NOMO-1 (cell line): Measurements from ENCODE around the gene VILL.
A peak's percentile ranks its signal among the peaks of the same experiment; 100 is the strongest.

Source experiments
- DNase-seq, 2 experiments: peaks; one replicate each; lab custom pipeline; 2025; ENCODE audit not compliant: unreplicated experiment in 2 of 2; lab: John Stamatoyannopoulos, UW

VILL gene

DNA sequence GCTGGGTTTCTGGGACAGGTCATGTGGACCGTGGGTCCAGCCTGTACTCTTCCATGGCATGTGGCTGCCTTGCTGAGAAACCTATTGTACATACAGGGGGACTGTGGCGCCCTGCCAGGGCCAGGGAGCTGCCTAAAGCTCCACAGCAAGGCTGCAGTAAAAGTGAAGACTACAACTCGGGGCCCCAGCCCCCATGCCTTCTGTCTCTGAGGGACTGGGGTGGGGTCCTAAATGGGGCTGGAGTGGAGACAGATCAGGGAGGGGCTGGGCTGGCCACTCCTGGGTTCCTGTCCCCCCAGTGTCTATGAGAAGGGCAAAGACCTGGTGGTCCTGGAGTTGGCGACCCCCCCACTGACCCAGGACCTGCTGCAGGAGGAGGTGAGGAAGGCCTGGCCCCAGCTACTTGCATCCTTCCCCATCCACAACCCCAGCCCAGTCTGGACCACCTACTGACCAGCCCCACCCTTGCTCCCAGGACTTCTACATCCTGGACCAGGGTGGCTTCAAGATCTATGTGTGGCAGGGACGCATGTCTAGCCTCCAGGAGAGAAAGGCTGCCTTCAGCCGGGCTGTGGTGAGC lies 7.3 kb downstream of the VILL start:
- DNase-seq = no peak

DNA sequence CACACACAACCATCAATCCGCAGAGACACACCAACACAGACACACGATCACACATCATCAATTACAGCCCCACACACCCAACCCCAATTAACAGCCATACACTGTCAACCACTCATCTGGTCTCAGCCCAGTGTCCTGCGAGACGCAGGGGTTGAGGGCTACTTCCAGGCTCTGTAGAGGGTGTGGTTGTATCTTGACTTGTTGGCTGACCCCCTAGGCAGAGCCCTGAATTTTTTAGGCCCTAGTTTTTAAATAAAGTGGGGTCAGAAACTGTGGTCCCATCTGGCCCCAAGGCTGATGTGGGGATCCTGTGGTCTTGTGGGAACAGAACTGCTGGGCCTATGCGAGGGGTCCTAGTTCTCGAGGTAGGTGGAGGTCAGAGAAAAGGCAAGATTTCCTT lies 9.2 kb downstream of the VILL start:
- DNase-seq = no peak

DNA sequence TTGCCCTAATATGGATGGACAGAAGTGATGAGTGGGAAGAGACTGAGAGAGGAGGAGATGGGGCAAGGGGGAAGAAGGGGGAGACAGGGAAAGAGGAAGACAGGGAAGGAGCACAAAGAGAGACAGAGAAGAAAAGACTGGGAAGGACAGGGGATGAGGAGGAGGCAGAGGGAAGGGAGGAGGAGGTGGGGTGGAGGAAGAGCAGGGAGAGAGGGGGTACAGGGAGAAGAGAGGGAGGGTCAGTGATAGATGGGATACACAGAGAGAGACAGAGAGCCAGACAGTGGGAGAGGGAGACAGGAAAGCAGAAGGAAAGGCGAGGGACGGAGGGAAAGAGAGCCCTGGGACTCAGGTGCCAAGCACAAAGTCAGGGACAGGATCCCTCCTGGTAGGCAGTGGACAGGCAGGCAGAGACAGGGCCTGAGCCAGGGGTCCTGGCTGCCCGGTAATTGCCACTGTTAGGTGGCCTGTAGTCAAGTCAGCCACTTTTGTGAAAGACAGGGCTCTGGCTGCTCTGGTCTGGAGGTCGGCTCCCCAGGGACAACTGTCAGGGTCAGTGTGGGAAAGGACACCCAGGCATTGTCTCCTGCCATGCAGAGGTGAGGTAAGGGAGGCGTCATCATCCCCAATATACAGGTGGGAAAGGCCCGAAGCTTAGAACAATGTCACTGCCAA lies 9.8 kb downstream of the VILL start:
- no peak for DNase-seq

GRCh38 chr3:38000965-38001455 lies 10.4 kb downstream of the VILL start:
- DNase-seq = no peak

GRCh38 chr3:38001456-38002081 lies 11.0 kb downstream of the VILL start:
- DNase-seq = no peak

DNA sequence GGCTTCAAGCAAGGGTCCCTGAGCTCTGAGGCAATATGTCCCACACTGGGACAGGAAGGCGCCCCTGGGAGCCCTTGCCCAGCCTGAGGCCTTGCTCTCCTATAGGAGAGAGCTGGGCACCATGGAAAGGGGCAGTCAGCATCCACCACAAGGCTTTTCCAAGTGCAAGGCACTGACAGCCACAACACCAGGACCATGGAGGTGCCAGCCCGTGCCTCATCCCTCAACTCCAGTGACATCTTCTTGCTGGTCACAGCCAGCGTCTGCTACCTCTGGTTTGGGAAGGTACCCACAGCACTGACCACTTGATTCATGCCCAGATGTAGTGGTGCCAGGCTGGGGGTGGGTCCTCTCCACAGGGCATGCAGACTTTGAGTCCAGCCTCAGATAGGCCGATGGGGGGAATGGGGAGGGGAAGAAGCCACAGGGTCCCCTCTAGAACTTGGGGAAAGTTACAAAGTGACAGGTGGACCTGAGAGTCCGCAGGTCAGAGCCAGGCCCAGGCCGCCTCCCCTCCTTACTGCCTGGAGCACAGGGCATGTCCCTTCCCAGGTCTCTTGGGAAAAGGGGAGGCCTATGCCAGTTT lies 11.8 kb downstream of the VILL start:
- DNase-seq = no peak

DNA sequence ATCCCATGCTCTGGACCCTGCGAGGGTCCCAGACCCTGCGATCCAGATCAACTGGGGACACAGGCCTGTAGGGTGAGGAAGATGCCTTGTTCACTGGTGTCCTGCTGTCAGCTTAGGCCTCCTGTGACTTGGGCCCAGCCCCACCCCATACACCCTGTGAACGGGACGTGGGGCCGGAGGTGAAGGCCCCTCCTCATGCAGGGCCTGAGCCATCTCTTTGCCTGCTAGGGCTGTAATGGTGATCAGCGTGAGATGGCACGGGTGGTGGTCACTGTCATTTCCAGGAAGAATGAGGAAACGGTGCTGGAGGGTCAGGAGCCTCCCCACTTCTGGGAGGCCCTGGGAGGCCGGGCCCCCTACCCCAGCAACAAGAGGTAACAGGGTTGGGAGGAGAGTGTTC lies 12.4 kb downstream of the VILL start:
- no peak for DNase-seq

DNA sequence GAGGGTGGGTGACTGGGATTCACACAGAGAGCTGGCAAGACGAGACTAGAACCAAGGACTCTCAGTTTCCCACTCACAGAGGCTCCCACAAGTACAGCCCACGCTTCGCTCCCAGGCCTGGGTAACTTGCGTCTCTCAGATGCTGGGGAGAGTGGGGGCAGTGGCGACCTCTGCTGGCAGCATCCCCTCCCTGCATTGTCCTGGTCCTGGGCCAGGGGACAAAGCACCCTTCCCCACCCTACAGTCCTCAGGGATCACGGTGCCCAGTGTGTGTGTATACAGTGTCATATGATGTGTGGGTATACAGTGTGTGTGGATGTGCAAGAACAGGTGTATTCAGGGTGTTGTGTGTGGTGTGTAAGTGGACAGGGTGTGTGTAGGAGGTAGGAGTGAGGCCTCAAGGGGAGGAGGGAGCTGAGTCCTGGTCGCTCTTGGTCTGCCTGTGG lies 12.8 kb downstream of the VILL start:
- peak in 1 of 2 experiments; percentile 10 for DNase-seq

DNA sequence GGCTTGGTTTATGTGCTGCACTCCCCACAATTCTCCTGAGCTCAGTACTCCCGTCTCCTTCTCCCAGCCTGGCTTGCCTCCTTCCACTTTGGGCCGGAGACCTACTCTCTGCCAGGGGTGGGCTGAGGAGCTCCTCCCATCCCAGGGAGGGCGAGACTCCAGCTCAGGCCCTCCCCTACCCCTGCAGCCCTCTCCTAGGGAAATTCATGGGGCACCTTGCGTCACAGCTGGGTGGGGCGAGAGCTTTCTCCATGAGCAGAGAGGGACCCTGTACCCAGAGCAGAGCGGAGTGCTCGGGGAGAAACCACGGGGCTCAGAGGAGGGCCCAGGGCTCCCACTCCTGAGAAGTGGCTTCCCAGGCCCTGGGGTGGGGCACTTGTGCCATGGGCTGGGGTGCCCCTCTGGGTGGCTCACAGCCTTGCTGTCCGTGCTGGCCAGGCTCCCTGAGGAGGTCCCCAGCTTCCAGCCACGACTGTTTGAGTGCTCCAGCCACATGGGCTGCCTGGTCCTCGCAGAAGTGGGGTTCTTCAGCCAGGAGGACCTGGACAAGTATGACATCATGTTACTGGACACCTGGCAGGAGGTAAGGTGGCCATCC lies 13.3 kb downstream of the VILL start:
- no peak for DNase-seq

- DNase-seq = peak in 1 of 2 experiments; percentile 37
Observed at GRCh38 chr3:38004415-38005075, 14.0 kb downstream of the VILL start.

- DNase-seq = no peak
Observed at GRCh38 chr3:38005076-38006020, 14.8 kb downstream of the VILL start.

DNA sequence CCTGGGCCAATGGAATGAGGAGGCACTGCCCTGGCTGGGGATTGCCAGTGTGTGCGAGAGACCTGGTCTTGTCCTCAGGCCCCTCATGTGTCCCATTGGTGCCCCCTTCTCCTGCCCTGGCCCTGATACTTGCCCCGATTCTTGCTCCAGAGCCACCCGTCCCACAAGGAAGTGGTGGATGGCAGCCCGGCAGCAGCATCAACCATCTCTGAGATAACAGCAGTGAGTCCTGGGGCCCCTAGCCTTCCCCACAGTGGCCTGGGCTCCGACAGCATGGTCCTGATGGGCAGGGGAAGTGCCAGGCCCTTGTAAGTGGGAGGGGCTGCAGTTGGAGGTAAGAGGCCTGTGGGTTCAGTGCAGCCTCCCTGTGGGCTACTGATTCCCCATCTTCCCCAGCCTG lies 15.4 kb downstream of the VILL start:
- DNase-seq = no peak

DNA sequence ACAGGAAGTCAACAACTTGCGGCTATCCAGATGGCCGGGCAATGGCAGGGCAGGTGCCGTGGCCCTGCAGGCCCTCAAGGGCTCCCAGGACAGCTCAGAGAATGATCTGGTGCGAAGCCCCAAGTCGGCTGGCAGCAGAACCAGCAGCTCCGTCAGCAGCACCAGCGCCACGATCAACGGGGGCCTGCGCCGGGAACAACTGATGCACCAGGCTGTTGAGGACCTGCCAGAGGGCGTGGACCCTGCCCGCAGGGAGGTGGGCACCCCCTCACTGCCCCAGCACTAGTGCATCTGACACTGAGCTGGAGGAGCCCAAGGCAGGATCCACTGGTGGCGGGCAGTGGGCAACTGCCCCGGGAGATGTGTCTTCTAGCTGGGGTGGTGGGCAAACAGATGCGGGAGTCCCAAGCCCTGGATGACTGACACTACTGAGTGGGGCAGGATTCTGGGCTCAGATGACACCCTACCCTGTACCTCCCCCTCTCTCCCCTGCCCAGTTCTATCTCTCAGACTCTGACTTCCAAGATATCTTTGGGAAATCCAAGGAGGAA lies 15.9 kb downstream of the VILL start:
- no peak for DNase-seq

DNA sequence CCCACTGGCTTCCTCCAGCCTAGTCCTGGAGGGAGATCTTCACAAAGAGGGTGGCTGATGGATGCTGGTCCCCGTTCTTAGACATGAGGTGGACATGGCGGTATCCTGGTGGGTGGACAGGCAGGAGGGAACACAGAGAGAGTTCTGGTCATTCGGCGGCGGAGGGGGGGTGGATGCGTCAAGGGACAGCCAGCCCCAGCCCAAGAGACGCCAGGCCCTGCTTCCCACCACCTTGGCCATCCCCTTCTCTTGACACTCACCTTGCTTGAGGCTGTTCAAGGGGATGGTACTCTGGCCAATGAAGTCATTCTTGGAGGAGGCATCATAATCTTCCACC lies 17.1 kb downstream of the VILL start:
- DNase-seq = no peak

GRCh38 chr3:38008191-38008701 lies 17.7 kb downstream of the VILL start:
- DNase-seq = no peak

DNA sequence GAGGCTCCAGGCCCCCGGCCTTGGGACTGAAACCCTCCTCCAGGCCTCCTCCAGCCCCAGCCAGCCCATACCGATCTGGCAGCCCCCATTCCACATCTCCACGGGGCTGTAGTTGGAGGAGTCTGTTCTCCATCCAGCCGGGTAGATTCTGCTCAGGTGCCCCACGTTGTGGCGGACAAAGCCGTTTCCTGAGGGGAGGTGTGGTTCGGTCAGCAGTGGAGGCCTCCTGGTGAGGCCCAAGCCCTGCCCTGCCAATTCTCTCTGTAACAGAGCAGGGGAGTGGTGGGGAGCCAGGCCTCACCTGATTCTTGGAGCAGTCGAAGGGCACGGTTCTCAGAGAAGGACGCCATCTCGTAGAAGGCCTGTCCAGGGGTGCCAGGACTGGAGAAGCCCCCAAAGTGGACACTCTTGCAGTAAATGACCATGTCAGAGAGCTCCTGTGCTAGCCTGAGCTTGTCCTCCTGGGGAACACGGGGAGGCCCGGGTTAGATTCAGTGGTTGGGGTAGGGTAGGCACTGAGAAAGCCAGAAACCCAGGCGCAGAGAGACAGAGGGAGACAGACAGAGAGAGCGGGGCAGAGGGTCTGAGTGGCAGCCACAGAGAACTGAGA lies 18.5 kb downstream of the VILL start:
- no peak for DNase-seq

DNA sequence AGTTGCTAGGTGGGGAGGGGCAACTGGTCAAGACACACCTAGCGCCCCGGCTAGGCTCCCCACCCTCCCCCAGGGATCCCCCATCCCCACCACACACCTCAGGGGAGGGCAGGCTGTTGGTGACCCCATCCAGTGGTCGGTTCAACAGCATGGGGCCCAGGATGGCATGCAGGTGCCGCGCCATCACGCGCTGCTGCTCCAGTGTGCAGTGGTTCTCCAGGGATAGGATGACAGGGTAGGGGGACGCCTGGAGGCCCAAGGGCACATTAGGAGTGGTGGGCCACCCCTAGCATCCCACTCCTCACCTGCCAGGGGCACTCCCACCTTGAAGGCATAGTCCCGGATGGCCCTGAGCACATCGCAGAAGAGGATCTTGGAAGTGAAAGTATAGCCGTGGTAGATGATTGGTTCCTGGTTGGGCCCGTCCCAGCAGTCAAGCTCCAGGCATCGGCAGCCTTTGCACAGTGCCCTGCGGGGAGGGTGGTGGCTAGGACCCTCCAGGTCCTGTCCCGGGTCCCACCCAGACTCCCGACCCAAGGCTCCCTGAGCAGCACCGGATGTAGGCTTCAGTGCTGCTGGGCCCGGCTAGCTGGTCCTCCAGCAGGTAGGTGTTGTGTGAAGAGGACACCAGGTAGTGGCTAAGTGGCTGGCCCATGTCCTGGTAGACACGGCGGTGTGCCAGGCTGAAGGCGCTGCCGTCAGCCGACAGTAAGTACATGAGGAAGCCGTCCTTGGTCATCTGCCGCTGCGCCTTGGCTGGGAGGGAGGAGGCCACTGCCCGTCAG lies 19.4 kb downstream of the VILL start:
- DNase-seq = peak; percentile 15 to 23

DNA sequence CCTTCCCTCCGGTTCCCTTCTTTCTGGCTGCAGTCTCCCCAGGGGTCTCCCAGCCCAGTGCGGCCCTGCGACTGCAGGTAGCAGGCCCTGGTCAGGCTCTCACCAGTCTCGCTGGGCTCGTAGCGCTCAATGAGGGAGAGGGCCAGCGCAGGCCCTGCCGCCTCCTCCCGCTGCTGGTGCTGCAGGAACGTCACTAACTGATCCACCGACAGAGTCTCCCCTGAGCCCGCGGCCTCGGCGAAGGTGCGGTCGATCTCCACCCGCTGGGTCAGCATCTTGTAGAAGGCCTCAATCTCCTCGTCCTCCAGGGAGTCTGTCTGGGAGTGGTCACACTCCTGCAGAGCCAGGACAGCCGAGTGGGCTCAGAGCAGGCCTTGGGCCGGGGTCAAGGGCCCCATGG lies 20.5 kb downstream of the VILL start:
- no peak for DNase-seq
